Keratinocyte (primary cell): ENCODE measurements around the gene FGGY. TPM values are rescaled to one million over a fixed set of nuclear protein-coding genes. Genes with fewer than 3 reads are reported as not detected.

ENCODE experiments used
- DNase-seq: peaks from one replicate; pipeline ENCODE4 v3.0.0-alpha.2; 2011; ENCODE audit warnings: low read depth, missing footprints, low spot score
- FAIRE-seq: peaks from 2 replicates; lab custom pipeline; 2011; peaks lifted over from hg19 to GRCh38; lab: Jason Lieb, UNC
- H2AFZ ChIP-seq: 2 replicates; pipeline ENCODE4 v1.6.0; 2012; ENCODE audit warnings: low read length, control low read depth, inconsistent platforms; ENCODE audit not compliant: control insufficient read depth
- H3K27ac ChIP-seq: 2 replicates; pipeline ENCODE4 v1.5.1; 2011; ENCODE audit warnings: low read length; ENCODE audit not compliant: control insufficient read depth, insufficient read depth
- H3K27me3 ChIP-seq: 3 replicates; pipeline ENCODE4 v1.6.0; 2011; ENCODE audit warnings: low read length; ENCODE audit not compliant: control insufficient read depth, insufficient read depth; ENCODE audit errors: extremely low read depth
- H3K36me3 ChIP-seq, 2 experiments: 2 replicates in 1 of 2; 3 replicates in 1 of 2; pipeline ENCODE4 v1.5.1; 2011; ENCODE audit warnings: low read length in 2 of 2, mild to moderate bottlenecking in 1 of 2; ENCODE audit not compliant: control insufficient read depth in 2 of 2, insufficient read depth in 2 of 2; ENCODE audit errors: extremely low read depth in 1 of 2
- H3K4me1 ChIP-seq: 3 replicates; pipeline ENCODE4 v1.5.1; 2011; ENCODE audit warnings: low read length; ENCODE audit not compliant: control insufficient read depth, insufficient read depth; ENCODE audit errors: extremely low read depth
- H3K4me2 ChIP-seq: 3 replicates; pipeline ENCODE4 v1.6.0; 2011; ENCODE audit warnings: low read depth, low read length; ENCODE audit not compliant: control insufficient read depth, insufficient read depth; ENCODE audit errors: extremely low read depth
- H3K4me3 ChIP-seq, 3 experiments: fragments of 200-600 bp in 1 of 3; sonication (generic) in 1 of 3; 2 replicates in 2 of 3; 3 replicates in 1 of 3; pipeline ENCODE4 v1.5.1; 2011 to 2016; ENCODE audit warnings: low read length in 3 of 3, mild to moderate bottlenecking in 3 of 3, control low read depth in 2 of 3, inconsistent platforms in 1 of 3, low read depth in 1 of 3, mixed read lengths in 1 of 3, mixed run types in 1 of 3, moderate library complexity in 1 of 3; ENCODE audit not compliant: control insufficient read depth in 2 of 3, insufficient read depth in 2 of 3; ENCODE audit errors: extremely low read depth in 1 of 3
- H3K79me2 ChIP-seq: 2 replicates; pipeline ENCODE4 v1.6.0; 2012; ENCODE audit warnings: low read length; ENCODE audit not compliant: control insufficient read depth, insufficient read depth
- H3K9ac ChIP-seq: 3 replicates; pipeline ENCODE4 v1.6.0; 2011; ENCODE audit warnings: low read length; ENCODE audit not compliant: control insufficient read depth, insufficient read depth; ENCODE audit errors: extremely low read depth
- H3K9me1 ChIP-seq: 3 replicates; pipeline ENCODE4 v1.6.0; 2011; ENCODE audit warnings: low read length; ENCODE audit not compliant: control insufficient read depth, insufficient read depth; ENCODE audit errors: extremely low read depth
- H3K9me3 ChIP-seq: 2 replicates; pipeline ENCODE4 v1.5.1; 2012; ENCODE audit warnings: low read depth, low read length; ENCODE audit not compliant: control insufficient read depth
- H4K20me1 ChIP-seq: 3 replicates; pipeline ENCODE4 v1.6.0; 2011; ENCODE audit warnings: low read length; ENCODE audit not compliant: control insufficient read depth, insufficient read depth; ENCODE audit errors: extremely low read depth
- EZH2 ChIP-seq: IDR thresholded peaks from one replicate; pipeline ENCODE4 v1.6.1; 2012; ENCODE audit warnings: inconsistent platforms, mild to moderate bottlenecking, low read length, moderate library complexity
- dilution Hi-C: fragments of 300-500 bp; cut with MboI; formaldehyde crosslinking; loops from one replicate; pipeline ENCODE4 v1.7.0; 2020; ENCODE audit warnings: low sequenced_read_pairs; ENCODE audit not compliant: extremely low pct_ligation_motif_present
- polyA plus RNA-seq, 5 experiments: library from polyadenylated mRNA; depleted of rRNA in 3 of 5; stranded (reverse) in 3 of 5; stranded (forward) in 1 of 5; unstranded in 1 of 5; fragments of >200 nt; gene quantifications; 1 replicate in 1 of 5; 2 replicates in 3 of 5; 3 replicates in 1 of 5; pipeline versions ENCODE4 v1.2.1 to v1.2.3, GENCODE V29; 2011 to 2012; ENCODE audit warnings: missing spikeins in 2 of 5, low read depth in 1 of 5, low replicate concordance in 1 of 5
- TF ChIP-seq, protein P1 (sequence below), 3 experiments: IDR thresholded peaks in 1 of 3; conservative IDR thresholded peaks in 1 of 3; optimal IDR thresholded peaks in 1 of 3; 2 replicates in 2 of 3; 3 replicates in 1 of 3; pipeline versions ENCODE3 to v1.5.1; 2011; ENCODE audit warnings: low read length in 3 of 3, mild to moderate bottlenecking in 3 of 3, moderate library complexity in 2 of 3, control low read depth in 1 of 3, inconsistent platforms in 1 of 3; ENCODE audit not compliant: insufficient read depth in 2 of 3; ENCODE audit errors: extremely low read depth in 1 of 3

FGGY gene
- polyA plus RNA-seq, 1 donor (not counting 4 experiments of a cell fraction or from before 2014, with no cell fraction given) = 16.6 TPM

GRCh38 chr1:59323879-59324278, 27.0 kb downstream of the FGGY start:
- DNase-seq (no peak), FAIRE-seq (no peak)
- dilution Hi-C loops = no loop called here
- H3K9me1 ChIP-seq = no peaks in the 10 kb centered on the region
- H3K79me2 ChIP-seq = no peaks in the 10 kb centered on the region
- H2AFZ ChIP-seq = no peak overlapping the region
- H3K4me3 ChIP-seq = no peak overlapping the region
- H3K4me1 ChIP-seq = peaks cover 4% of the 10 kb centered on the region
- no peaks in the 10 kb centered on the region for H4K20me1 ChIP-seq
- no peak overlapping the region for H3K4me2 ChIP-seq
- no peaks in the 10 kb centered on the region for H3K9me3 ChIP-seq
- H3K9ac ChIP-seq = no peak overlapping the region
- TF ChIP-seq, protein P1, sequence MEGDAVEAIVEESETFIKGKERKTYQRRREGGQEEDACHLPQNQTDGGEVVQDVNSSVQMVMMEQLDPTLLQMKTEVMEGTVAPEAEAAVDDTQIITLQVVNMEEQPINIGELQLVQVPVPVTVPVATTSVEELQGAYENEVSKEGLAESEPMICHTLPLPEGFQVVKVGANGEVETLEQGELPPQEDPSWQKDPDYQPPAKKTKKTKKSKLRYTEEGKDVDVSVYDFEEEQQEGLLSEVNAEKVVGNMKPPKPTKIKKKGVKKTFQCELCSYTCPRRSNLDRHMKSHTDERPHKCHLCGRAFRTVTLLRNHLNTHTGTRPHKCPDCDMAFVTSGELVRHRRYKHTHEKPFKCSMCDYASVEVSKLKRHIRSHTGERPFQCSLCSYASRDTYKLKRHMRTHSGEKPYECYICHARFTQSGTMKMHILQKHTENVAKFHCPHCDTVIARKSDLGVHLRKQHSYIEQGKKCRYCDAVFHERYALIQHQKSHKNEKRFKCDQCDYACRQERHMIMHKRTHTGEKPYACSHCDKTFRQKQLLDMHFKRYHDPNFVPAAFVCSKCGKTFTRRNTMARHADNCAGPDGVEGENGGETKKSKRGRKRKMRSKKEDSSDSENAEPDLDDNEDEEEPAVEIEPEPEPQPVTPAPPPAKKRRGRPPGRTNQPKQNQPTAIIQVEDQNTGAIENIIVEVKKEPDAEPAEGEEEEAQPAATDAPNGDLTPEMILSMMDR (optimal IDR thresholded peaks at IDR 0.05 in 1 of 3, IDR thresholded peaks at IDR 0.05 in 1 of 3, conservative IDR thresholded peaks at IDR 0.05 in 1 of 3; ENCODE audit: extremely low read depth in 1 of 3, insufficient read depth in 2 of 3, low read length in 3 of 3) = no peak
- no peak for TF ChIP-seq EZH2
- no peak overlapping the region for H3K27ac ChIP-seq
- peaks cover 0 to 2% of the 10 kb centered on the region in 2 experiments for H3K36me3 ChIP-seq
- no peaks in the 10 kb centered on the region for H3K27me3 ChIP-seq

DNA sequence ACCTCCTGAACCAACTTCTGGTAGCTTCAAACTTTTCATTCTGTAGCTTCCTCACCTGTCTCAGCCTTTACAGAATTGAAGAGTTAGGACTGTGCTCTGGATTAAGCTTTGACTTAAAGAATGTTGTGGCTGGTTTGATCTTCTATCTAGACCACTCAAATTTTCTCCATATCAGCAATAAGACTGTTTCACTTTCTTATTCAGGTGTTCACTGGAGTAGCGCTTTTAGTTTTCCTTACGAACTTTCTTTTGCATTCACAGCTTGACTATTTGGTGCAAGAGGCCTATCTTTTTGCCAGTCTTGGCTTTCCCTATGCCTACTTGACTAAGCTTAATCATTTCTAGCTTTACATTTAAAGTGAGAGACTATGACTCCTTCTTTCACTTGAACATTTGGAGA, 31.5 kb downstream of the FGGY start:
- Histone ChIP-seq H3K27ac (no peak overlapping the region), H4K20me1 (no peaks in the 10 kb centered on the region), H3K79me2 (no peaks in the 10 kb centered on the region), H3K36me3 (no peaks in the 10 kb centered on the region), H3K4me2 (no peak overlapping the region), H3K4me3 (no peak overlapping the region), H3K9ac (no peak overlapping the region), H3K27me3 (no peaks in the 10 kb centered on the region), H3K4me1 (peaks cover 28% of the 10 kb centered on the region), H3K9me3 (no peaks in the 10 kb centered on the region), H2AFZ (no peak overlapping the region), H3K9me1 (no peaks in the 10 kb centered on the region)
- FAIRE-seq = no peak
- no peak for DNase-seq
- dilution Hi-C loops = no loop called here
- TF ChIP-seq, protein P1 (optimal IDR thresholded peaks at IDR 0.05 in 1 of 3, IDR thresholded peaks at IDR 0.05 in 1 of 3, conservative IDR thresholded peaks at IDR 0.05 in 1 of 3; ENCODE audit: extremely low read depth in 1 of 3, insufficient read depth in 2 of 3, low read length in 3 of 3) = no peak
- TF ChIP-seq EZH2 = no peak
